ENCODE measurements around the gene KCNQ2. TPM values are rescaled to one million over a fixed set of nuclear protein-coding genes. Genes with fewer than 3 reads are reported as not detected.

KCNQ2 gene
- total RNA-seq, 1 donor from 2014 or later, result 14.6 TPM

- TF ChIP-seq CTCF (IDR thresholded peaks at IDR 0.05; ENCODE audit: unreplicated experiment), result no peak
- no peaks in the 10 kb centered on the region for H3K4me1 Mint-ChIP-seq (ENCODE audit: low read depth)
- H3K27me3 Mint-ChIP-seq, result peaks cover 10% of the 10 kb centered on the region
- no peaks in the 10 kb centered on the region for H3K36me3 Mint-ChIP-seq (ENCODE audit: insufficient read depth)
- no peak for DNase-seq (ENCODE audit: low spot score, unreplicated experiment)
- no peak overlapping the region for H3K27ac Mint-ChIP-seq
- H3K4me3 Mint-ChIP-seq (ENCODE audit: low read depth), result no peak overlapping the region
- H3K9me3 Mint-ChIP-seq (ENCODE audit: low read depth), result peaks cover 22% of the 10 kb centered on the region
Observed at GRCh38 chr20:63386491-63386890, 86.0 kb downstream of the KCNQ2 start.

- DNase-seq (ENCODE audit: low spot score, unreplicated experiment), result no peak
- H3K9me3 Mint-ChIP-seq (ENCODE audit: low read depth), result peaks cover 22% of the 10 kb centered on the region
- no peaks in the 10 kb centered on the region for H3K36me3 Mint-ChIP-seq (ENCODE audit: insufficient read depth)
- H3K4me3 Mint-ChIP-seq (ENCODE audit: low read depth), result no peak overlapping the region
- TF ChIP-seq CTCF (IDR thresholded peaks at IDR 0.05; ENCODE audit: unreplicated experiment), result no peak
- no peak overlapping the region for H3K27ac Mint-ChIP-seq
- peaks cover 10% of the 10 kb centered on the region for H3K27me3 Mint-ChIP-seq
- H3K4me1 Mint-ChIP-seq (ENCODE audit: low read depth), result no peaks in the 10 kb centered on the region
Observed at GRCh38 chr20:63385819-63386218, 86.6 kb downstream of the KCNQ2 start.

GRCh38 chr20:63384336-63384735, 88.1 kb downstream of the KCNQ2 start:
- no peak overlapping the region for H3K27ac Mint-ChIP-seq
- H3K4me1 Mint-ChIP-seq (ENCODE audit: low read depth), result no peaks in the 10 kb centered on the region
- DNase-seq (ENCODE audit: low spot score, unreplicated experiment), result no peak
- H3K36me3 Mint-ChIP-seq (ENCODE audit: insufficient read depth), result no peaks in the 10 kb centered on the region
- TF ChIP-seq CTCF (IDR thresholded peaks at IDR 0.05; ENCODE audit: unreplicated experiment), result no peak
- peaks cover 22% of the 10 kb centered on the region for H3K9me3 Mint-ChIP-seq (ENCODE audit: low read depth)
- H3K27me3 Mint-ChIP-seq, result peaks cover 9% of the 10 kb centered on the region
- no peak overlapping the region for H3K4me3 Mint-ChIP-seq (ENCODE audit: low read depth)

- H3K27ac Mint-ChIP-seq, result no peak overlapping the region
- H3K4me1 Mint-ChIP-seq (ENCODE audit: low read depth), result peaks cover under 1% of the 10 kb centered on the region
- no peak for TF ChIP-seq CTCF (IDR thresholded peaks at IDR 0.05; ENCODE audit: unreplicated experiment)
- no peak overlapping the region for H3K4me3 Mint-ChIP-seq (ENCODE audit: low read depth)
- no peak for DNase-seq (ENCODE audit: low spot score, unreplicated experiment)
- peaks cover 7% of the 10 kb centered on the region for H3K27me3 Mint-ChIP-seq
- H3K36me3 Mint-ChIP-seq (ENCODE audit: insufficient read depth), result no peaks in the 10 kb centered on the region
- peaks cover 22% of the 10 kb centered on the region for H3K9me3 Mint-ChIP-seq (ENCODE audit: low read depth)
Observed at GRCh38 chr20:63383556-63383955, 88.9 kb downstream of the KCNQ2 start.

- no peak for TF ChIP-seq CTCF (IDR thresholded peaks at IDR 0.05; ENCODE audit: unreplicated experiment)
- no peak overlapping the region for H3K27ac Mint-ChIP-seq
- peaks cover 19% of the 10 kb centered on the region for H3K9me3 Mint-ChIP-seq (ENCODE audit: low read depth)
- peaks cover 5% of the 10 kb centered on the region for H3K4me1 Mint-ChIP-seq (ENCODE audit: low read depth)
- peaks cover 7% of the 10 kb centered on the region for H3K27me3 Mint-ChIP-seq
- H3K4me3 Mint-ChIP-seq (ENCODE audit: low read depth), result no peak overlapping the region
- DNase-seq (ENCODE audit: low spot score, unreplicated experiment), result no peak
- H3K36me3 Mint-ChIP-seq (ENCODE audit: insufficient read depth), result no peaks in the 10 kb centered on the region
Observed at GRCh38 chr20:63382551-63383300, 89.7 kb downstream of the KCNQ2 start.
